Stimulated activated CD8-positive, alpha-beta memory T cell treated with anti-CD3 and anti-CD28 coated beads, Interleukin-12 subunit alpha, Interleukin-12 subunit beta, amount 100 ng/mL, for 24 hours (primary cell): Measurements from ENCODE around the gene NT5C2.

Experiments used
- DNase-seq: peaks from one replicate; pipeline ENCODE4 v3.0.0-alpha.2; 2020; ENCODE audit errors: extremely low read depth

The NT5C2 gene

DNA sequence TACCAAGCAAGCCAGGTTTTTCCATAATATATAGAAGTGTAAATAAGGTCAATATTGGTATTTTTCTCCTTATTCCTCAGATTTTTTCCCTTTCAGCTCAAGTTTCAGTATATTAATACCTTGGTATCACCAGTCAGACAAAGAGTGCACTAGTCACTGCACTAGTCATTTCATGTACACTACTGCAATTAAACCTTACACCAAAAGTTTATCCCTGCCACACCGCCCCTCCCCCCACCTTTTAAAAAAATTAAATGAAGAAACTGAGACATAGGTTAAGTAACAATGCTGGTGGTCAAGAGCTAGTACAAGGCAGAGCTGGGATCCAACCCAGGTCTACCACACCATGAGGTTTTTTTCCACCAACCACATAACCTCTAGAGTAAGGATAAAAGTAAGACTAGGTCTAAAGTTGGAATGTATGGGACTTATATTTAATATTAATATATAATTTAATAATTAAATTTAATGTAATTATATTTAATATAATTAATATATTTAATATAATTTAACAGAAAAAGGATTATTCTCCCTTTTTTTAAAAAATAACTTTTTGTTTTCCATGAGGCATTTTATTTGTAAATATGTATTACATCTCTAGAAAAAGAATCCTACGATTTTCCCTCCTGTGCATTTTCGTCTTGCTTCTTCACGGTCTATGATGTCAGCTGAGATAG is 68.5 kb downstream of the NT5C2 start:
- DNase-seq: no peak

DNA sequence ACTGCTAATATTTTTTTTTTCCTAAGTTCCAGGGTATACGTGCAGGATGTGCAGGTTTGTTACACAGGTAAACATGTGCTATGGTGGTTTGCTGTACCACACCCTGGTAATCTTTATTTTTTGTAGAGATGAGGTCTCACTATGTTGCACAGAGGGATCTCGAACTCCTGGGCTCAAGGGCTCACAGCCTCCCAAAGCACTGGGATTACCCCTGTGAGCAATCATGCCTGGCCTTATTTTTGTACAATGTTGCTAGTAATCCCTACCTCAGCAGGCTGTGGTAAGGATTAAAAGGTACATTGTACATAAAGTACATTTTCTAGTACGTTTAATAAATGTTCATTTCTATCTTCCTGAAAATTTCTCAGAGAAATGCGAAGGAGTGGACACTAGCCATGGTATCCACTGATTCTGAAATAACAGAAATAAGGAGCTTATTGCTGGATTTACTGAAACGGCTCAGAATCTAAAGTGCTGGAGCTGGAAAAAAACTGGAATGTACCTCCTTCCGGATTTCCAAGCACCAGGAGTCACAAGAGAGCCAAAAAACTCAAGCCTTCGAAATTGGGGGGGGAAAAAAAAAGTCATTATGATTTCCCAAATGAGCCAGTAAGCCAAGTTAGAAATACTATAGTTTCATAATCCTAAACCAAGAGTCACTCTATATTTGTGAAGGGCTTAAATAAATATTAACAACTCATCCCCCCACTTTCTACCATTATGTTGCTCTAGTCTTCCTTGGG is 69.6 kb downstream of the NT5C2 start:
- no peak for DNase-seq

DNA sequence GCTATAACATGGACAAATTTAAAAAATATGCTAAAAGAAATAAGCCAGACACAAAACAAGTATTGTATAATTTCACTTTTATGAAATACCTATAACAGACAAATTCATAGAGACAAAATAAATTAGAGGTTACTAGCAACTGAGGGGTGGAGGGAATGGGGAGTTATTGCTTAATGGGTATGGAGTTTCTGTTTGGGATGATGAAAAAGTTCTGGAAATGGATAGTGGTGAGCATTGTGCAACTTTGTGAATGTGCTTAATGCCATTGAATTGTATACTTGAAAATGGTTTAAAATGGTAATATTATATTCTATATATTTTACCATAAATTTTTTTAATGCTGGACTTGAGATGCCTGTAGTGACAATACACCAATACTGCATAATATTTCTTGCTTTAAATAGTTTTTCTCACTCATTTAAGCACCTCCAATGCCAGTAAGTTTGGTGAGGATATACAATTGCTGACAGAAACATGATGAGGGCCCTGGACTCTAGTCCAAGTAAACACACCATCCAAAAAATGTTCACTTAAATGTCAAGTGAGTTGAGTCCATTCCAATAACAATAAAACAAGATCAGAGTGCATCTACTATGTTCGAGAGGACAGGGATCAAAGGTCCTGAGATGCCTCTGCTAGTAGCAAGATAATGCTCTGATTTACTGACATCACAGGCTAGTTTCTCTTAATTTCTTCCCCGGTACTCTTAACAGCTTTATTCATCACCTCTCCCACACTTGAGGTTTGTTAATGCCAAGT is 71.9 kb downstream of the NT5C2 start:
- no peak for DNase-seq

DNA sequence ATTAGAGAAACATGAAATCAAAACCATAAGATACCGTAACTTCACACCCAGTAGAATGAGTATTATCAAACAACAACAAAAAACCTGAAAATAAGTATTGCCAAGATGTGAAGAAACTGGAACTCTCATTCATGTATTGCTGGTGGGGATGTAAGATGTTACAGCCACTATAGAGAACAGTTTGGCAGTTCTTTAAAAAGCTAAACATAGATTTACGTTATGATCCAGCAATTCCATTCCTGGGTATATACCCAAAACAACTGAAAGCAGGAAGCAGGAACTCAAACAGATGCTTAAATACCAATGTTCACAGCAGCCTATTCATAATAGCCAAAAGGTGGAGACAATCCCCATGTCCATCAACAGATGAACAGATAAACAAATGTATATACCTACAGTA is 72.5 kb downstream of the NT5C2 start:
- no peak for DNase-seq

DNA sequence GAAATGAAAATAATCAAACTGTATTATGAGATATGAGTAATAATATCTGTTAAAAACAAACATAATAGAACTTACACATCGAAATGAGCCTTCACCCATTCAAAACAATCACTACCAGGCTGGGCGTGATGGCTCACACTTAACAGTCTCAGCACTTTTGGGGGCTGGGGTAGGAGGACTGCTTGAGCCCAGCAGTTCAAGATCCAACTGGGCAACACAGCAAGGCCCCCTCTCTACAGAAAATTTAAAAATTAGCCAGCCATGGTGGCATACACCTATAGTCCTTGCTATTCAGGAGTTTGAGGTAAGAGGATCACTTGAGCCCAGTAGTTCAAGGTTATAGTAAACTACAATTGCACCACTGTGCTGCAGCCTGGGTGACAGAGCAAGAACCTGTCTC is 75.8 kb downstream of the NT5C2 start:
- DNase-seq: no peak

DNA sequence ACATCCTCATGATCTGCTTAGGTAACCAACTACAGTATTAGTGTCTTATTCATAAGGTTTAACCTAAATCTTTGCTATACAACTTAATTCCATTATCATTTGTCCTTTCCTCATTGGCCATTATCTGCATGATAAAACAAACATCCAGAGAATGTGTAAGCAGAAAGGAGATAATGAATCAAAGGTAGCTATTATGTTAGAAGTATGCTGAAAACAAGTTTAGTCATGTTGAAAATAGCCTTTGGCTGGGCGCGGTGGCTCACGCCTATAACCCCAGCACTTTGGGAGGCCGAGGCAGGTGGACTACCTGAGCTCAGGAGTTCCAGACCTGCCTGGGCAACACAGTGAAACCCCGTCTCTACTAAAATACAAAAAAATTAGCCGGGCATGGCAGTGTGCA is 78.2 kb downstream of the NT5C2 start:
- DNase-seq: no peak

DNA sequence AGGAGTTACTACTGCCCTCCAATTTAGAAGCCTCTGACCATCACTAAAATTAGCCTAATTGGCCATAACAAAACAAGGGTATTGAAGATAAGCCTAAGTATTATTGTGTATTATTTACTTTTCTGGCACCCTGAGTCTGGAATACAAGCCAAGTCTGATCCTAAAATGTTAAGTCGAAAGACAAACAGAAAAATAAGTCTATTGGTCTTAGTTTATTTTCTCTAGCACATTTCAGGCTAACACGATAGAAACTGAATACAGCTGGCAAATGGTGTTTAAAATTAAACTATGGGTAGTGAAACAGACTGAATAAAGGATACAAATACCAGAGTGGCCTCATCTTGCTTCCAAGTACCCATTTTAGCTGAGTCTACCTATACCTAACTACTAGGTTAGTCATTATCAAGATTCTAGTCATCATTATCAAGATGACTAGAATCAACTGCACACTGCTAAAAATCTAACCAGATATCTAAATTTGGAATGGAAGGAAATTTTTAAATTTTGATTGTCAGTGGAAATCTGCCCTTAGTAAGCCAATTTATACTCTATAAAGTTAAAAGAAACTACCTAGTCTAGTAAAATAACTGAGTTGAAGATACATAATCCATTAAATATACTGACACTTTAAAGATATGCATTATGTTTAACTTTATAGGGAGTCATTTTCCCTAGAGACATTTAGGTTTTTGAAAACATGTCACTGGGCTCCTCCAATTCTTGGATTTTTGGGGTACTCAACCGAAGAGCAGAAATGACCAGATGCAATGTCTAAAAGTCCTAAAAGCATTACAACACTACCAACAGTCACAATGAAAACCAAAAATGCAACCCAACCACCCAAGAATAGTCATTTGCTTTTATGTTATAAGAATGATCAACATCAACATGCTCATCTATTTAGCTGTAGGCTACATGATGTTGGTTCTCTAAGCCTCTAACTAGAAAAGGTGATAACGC is 80.9 kb downstream of the NT5C2 start:
- no peak for DNase-seq

DNA sequence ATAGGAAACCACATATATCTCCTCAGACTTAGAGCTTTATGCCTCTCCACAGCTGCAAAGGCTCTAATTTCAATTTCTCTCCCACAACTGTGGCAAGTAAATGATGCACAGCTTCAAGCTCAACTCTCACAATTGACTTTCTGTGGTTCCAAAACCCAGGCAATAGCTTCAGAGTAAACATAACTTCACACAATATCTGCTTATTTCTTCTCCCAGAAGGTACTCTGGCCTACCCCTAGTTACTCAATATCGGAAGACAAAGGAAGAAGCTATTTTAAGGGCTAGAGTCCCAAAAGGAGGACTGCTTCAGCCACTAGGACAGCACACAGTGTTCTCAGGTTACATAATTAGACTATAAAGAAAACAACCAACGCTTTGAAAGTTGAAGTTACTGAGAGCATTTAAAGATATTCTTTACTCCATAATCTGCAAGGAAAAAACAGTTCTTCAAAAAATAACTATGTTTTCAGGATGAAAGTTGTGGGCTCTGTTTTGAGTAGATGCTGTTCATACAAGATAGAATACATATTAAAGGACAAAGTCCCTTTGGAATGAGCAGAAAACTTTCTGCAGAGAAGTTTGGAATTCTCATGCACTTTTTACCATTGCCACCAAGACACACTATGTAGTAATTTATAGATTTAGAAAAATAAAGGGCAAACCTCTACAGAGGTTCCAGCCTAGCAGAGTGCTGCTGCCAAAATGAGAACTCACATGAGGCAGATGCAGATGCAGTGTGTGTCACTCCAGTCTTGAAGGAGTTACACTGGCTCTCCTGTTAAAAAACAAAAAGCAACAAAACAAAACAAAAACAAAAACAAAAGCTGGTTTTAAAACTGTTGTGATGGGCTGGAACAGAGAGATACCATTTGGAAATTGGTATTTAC is 81.8 kb downstream of the NT5C2 start:
- no peak for DNase-seq

DNA sequence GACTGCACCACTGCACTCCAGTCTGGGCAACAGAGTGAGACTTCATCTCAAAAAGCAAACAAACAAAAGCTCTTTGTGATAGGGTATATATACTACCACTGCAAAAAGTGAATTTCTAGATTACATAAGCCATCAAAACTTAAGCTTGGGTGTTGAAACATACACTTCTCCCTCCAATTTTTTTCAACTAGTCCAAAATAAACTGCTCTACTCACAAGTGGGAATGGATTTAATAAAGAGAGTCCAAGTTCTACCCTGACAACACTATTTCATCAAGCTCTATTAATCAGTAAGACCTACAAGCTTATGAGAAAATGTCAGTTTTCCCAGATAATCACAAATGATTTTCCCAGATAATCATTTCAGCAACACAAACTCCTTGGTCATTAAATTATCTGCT is 82.7 kb downstream of the NT5C2 start:
- no peak for DNase-seq

DNA sequence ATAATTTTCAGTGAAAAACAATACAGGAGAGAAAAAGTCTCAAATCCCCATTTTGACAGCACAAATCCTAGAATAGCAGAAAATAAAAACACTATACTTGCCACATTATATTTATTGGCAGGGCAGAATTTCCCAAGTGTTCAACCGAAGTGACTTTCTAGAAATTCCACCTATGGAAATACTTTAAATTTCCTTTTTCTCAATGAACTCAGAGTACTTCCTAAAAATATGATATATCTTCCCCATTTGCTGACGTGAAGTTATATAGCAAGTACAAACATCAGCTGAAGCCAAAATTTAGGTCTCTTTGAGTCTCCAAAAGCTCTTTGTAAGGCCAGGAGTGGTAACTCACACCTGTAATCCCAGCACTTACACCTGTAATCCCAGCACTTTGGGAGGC is 83.3 kb downstream of the NT5C2 start:
- no peak for DNase-seq

DNA sequence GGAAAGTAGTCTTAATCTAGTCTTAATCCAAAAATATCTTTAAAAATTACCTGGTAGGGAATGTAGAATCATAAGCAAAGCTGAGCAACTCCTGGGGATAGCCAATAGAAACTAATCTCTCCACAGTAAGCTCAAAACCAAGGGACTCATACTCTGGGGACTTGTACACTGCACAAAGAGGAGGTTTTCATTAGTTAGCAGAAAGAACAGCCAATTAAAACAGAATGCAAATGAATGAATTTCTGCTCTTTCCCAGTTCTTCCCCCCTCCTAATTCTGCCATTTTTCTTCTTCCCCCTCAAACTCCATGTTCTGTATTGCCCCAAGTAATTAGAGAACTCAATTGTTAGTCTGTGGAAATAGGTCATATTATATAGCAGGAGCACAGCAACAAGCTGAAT is 86.5 kb downstream of the NT5C2 start:
- no peak for DNase-seq

DNA sequence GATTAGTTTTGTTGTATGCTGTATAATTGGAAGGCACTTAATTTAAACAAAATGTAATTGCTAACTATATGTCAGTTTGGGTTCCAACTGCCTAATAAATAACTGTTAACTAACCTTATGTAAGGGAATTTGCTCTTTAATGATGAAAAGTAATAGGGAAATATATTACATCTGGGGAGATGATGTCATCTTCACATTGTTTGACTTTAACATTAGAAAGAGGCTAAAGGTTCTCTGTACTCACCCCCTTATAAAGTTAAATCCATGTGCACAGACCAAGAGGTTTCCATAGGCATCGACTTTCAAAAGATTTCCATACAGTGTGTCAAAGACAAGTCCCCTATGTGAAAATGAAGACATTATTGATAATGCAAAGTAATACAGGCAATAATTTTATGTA is 87.6 kb downstream of the NT5C2 start:
- DNase-seq: no peak

DNA sequence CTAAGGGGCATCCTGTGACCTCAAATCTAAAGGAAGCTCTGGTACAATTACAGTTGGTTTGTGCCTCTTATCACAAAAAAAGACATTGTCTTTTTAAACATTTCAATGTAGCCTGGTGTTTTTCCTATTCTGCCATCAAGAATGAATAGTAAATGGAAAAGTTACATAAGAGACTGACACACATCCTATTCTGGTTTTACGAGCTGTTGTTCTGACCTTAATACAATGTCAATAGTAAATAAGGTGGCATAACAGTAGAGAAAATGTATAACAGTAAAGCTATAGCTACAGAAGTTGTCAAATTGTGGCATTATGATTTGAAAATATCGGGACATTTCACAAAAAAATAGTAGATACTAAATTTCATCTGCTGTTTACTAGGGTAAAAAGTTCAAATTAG is 88.4 kb downstream of the NT5C2 start:
- DNase-seq: no peak

DNA sequence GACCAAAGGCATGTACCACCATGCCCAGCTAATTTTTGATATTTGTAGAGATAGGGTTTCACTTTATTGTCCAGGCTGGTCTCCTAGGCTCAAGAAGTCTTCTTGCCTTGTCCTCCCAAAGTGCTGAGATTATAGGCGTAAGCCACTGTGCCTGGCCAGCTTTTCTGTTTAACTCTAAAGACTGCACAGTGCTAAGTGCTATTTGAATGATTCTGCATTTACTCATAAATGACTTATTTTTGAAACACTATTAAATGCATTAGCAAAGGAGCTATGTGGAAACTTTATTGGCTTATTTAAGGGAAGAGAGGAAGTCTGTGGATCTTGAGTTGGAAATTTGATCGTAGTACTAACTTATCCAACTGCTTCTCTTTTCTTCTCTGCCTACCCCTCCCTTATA is 89.1 kb downstream of the NT5C2 start:
- DNase-seq: no peak

DNA sequence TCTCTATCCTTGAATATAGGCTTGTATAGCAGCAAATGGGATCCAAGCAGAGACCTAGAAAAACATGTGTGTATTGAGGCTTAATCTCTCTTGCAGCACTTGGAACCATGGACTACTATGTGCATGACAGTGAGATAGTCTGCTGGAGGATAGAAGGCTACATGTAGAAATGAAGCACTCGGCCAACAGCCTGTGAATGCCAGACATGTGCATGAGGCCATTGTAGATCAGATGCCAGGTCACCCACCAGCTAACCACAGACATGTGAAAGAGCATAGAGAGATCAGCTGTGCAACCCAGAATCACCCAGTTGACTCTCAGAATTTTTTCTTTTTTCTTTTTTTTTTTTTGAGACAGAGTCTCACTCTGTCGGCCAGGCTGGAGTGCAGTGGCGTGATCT is 90.9 kb downstream of the NT5C2 start:
- no peak for DNase-seq

DNA sequence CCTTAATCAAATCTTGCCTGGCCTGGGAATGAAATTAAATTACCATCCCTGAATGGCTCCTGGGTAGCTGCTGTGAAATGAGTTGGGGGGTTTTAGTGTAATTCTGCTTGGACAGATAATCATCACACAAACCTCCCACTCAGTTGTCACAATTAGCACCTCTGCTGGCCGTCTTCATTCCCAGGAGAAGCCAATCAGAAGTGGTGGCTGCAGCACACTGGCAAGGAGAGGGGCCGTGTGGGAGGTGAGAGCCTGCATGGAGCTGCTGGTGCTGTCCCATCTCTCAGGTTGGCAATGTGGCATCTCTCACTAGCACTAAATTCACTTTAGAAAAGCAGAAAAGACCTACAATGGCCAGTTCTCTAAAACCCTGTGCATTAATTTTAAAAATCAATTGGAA is 92.5 kb downstream of the NT5C2 start:
- no peak for DNase-seq

DNA sequence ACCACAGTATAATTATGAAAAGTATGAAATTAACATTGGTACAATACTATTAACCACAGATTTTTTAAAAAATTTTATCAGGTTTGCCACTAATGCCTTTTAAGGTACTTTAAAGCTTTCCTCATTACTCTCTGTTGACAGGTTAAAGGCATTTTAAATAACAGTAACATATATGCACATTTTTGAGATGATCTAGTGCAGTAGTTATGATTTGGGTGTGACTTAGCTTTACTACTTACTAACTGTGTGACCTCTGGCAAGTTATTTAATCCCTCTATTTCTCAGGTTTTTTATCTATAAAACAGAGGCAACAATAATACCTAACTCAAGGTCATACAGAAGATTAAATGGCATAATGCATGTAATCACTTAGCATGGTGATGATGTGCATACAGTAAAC is 94.8 kb downstream of the NT5C2 start:
- no peak for DNase-seq

DNA sequence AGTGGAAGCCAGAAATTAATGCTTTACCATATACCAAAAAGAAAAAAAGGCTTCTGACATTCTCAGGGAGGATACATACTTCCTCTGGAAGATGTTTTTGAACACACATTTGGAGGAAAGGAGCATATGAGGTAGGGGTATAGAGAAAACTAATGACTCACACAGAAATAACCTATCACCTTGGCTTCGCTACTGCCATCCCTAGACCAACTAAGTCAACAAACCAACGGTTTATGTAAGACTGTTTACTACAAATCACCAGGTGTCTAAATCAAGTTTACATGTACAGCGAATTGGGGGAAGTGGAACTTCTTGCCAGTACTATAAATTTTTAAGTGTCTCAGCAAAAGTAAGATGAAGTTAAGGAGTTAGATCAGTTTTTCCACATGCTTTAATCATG is 96.9 kb downstream of the NT5C2 start:
- no peak for DNase-seq

DNA sequence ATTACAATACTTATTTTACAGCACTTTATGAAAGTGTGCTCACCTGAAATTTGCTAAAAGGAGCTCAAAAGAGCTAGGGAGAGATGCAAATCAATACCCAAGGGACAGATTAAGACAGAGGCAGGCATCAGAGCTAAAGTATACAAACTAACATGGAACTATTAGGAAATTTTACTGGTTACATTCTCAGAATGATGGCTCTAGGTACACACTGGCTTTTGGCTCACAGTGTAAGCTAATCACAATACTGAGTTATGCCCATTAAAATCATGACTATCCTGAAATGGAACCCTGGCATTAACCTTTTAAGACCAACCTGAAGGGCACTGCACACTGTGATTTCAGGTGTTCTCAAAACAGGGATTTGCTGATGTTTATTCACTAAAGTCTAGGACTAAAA is 98.1 kb downstream of the NT5C2 start:
- DNase-seq: no peak

DNA sequence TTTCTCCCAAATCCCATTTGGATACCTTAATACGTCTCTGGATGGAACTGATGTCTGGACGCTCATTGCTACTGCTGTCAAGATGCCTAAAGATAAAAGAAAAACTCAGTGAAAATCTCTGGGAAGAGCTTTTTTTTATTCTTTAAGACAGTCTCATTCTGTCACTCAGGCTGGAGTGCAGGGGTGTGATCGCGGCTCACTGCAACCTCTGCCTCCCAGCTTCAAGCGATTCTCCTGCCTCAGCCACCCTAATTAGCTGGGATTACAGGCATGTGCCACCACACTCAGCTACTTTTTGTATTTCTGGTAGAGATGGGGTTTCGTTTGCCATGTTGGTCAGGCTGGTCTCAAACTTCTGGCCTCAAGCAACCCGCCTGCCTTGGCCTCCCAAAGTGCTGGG is 102.2 kb downstream of the NT5C2 start:
- no peak for DNase-seq

DNA sequence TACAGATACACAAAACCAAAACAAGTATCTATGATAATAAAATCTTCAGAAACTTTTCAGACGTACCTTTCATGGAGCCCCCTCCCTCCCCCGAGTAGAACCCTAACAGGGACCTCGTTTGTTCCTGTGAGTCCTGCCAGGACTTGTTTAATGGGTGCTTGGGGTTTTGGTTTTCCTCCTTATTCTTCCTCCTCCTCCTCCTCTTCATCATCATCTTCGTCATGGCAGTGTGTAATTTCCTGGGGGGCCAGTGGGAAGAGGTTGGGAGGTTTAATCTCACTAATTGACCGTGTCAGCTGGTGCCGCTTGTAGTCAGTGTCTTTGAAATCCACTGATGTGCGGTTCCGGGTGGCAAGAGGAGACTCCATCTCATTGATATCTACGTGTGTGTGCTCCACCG is 103.6 kb downstream of the NT5C2 start:
- DNase-seq: no peak
